GOT3 (cell line): ENCODE results near the gene RGS18.
"Not testable (repeated sequence)": the region's sequence is repeated elsewhere in the genome, so short reads cannot be mapped to it uniquely, and the experiment has no call there.

ENCODE experiments used
- DNase-seq: peaks from one replicate; lab custom pipeline; 2025; ENCODE audit warnings: mixed read lengths; lab: John Stamatoyannopoulos, UW

Gene RGS18

DNA sequence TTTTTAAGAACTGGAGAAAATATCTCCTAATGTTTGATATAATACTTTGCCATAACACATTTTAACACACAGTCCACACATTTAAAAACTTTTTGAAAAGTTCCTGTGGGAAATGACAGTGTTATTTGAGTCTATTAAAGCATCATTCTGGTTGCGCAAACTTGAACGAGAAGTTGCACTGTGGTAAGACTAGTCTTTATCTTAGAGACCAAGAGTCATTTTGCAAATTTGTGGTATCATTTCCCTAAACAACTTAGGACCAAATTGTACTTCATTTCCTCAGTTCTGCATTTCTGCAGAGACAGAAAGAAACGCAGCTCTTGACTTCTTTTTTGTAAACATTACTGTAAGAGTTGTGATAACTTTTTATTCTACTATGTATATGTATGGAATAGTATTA, at the start of gene RGS18:
Gene RGS18, plus strand, starts transcription at position 282 of the 400 bp plus-strand sequence. CDS start 176 bp downstream, outside the sequence.
- no peak for DNase-seq

- DNase-seq: no peak
Measured at GRCh38 chr1:192109576-192109975, 48.7 kb upstream of the RGS18 start.

DNA sequence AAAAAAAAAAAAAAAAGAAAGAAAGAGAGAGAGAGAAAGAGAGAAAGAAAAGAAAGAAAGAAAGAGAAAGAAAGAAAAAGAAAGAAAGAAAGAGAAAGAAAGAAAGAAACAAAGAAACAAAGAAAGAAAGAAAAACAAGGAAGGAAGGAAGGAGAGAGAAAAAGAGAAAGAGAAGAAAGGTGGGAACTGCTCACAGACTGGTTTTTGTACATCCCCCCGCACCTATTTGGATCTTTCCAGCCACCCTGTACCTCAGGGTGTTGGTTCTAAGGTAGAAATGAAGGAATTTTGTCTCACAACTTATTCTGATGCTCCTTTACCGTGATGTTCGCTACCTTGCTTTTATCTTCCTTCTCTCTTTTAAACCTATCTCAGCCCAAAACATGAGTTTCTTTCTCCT, 43.3 kb upstream of the RGS18 start:
- DNase-seq: no peak

GRCh38 chr1:192118881-192119405, 39.3 kb upstream of the RGS18 start:
- no peak for DNase-seq

DNA sequence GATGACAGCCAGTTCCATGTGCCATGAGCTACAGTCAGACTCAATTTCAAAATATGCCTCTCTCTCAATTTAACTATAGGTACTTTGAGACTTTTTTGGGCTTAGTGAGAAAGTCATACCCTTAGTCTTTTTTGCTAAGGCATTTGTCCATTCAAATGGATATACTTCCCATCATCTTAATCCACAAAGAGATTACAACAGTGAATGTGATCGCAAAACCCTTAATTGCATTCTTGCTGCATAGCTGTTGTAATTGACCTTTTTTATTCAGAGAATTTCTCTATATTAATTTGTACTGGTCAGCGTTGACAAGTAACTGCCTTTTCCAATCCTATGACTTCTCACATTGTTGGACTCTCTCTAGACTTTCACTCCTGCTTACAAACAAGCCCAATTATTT, 38.6 kb upstream of the RGS18 start:
- DNase-seq: no peak

DNA sequence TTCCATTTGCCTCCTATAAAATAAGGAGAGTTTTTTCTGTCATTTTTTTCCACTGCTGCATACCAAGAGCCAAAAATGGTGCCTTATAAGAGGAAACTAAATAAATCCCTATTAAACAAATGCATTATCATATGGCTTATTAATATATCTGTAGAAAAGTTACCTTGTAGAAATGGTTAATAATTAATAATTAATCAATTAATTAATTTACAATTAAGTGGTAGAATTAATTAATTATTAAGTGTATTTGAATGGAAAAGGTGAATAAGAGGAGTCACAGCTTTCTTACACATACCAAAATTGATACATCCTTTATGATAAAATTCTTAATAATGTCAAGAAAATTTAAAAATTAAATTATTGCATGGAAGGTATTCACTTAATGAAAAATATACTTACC, 35.6 kb upstream of the RGS18 start:
- DNase-seq: no peak

GRCh38 chr1:192123212-192123611, 35.0 kb upstream of the RGS18 start:
- DNase-seq: no peak

GRCh38 chr1:192126030-192126619, 32.1 kb upstream of the RGS18 start:
- DNase-seq: no peak

DNA sequence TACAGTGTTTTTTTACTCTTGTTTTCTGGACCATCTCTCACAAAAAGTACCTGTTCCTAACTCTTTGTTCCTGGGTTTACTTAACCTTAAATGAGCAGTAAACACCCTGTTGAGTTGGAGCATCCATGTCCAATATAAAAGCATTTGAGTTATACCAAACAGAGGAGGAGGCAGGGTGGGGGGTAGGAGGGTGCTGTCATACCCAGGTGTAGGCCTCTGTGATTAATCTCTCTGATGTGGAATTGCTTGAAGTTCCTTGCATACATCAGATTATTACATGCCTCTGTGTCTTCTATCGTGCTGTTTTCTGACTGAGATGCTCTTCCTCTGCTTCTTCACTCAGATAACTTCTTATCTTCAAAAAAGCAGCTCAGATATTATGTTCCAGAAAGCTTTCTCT, 28.1 kb upstream of the RGS18 start:
- DNase-seq: no peak

DNA sequence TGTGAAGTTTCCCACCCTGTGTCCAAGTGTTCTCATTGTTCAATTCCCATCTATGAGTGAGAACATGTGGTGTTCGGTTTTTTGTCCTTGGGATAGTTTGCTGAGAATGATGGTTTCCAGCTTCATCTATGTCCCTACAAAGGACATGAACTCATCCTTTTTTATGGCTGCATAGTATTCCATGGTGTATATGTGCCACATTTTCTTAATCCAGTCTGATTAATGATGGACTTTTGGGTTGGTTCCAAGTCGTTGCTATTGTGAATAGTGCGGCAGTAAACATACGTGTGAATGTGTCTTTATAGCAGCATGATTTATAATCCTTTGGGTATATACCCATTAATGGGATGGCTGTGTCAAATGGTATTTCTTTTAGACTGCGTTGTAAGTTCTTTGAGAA, 27.4 kb upstream of the RGS18 start:
- DNase-seq: not testable (repeated sequence)

GRCh38 chr1:192131914-192132313, 26.3 kb upstream of the RGS18 start:
- no peak for DNase-seq

DNA sequence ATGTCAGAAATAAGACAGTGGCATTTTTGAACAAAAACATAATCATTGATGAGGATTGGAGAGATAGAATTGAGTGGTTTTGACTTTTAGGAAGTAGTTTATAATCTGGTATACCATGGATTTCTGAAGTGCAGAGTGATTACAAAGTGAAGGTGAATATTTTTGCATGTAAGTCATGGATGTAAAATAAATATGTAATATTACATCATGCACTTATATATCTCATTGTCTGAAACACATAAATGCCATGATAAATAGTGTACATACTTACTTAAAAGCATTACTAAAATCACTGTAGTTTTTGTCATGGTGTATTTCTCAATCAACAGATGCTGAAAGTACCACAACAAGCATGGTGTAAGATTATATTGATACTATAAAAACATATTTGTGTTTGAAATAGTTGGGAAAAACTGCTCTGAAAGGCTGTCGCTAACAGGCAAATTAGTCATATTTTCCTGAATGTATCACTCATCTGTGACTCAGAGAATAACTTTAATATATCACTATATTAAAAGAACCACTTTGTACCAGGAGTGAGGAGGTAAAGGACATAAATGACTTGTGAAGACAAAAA, 24.8 kb upstream of the RGS18 start:
- DNase-seq: no peak

DNA sequence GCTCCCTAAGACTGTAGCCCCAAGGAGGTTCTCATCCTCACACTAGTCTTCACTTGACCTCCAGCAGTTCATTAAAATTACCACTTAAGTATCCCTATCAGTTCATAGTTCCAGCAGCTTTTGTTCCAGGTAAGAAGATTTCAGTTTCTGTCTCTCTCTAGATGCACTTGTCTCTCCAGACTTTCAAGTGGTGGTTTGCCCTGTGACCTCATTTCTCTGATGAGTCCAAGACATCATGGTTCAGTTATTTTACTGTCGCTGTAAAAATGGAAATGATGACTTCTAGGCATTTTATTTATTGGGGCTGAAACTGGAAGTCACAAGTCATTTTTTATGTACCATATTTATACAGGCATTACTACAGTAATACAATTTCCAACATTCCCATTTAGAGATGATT, 17.9 kb upstream of the RGS18 start:
- DNase-seq: no peak

- DNase-seq: no peak
Measured at GRCh38 chr1:192147221-192147620, 11.0 kb upstream of the RGS18 start.

DNA sequence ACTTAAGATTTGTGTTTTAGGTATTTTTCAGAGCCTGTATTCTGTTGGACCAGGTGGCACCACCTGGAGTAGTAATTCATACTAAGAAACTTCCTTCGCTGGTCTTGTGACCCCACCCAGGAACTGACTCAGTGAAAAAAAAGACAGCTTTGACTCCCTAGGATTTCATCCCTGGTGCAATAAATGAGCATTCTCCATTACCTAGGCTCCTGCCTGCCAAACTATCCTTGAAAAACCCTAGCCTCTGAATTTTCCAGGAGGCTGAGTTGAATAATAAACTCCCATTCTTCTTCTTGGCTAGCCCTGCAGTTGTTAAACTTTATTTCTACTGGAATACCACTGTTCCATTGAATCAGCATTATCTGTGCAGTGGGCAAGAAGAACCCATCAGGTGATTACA, 10.6 kb upstream of the RGS18 start:
- DNase-seq: no peak

- no peak for DNase-seq
Measured at GRCh38 chr1:192151176-192151575, 7.1 kb upstream of the RGS18 start.

DNA sequence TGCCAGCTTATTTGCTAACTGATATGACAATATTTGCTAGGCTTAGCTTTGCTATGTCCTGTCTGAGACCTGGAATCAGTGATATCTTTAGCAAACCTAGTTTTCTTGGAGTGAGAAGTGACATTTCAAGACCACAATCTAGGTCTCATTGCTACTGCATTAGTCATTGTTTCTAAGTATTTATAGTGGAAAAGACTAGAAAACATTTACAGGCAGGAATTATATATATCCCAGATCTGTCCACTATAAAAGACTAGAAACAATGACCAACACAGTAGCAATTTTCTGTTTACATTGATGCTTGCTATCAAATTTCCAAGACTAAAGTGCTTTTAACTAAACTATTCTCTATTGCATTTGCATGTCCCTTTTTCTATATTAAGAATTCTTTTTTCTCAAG, 5.0 kb upstream of the RGS18 start:
- DNase-seq: no peak

- DNase-seq: no peak
Measured at GRCh38 chr1:192157067-192157466, 1.2 kb upstream of the RGS18 start.

DNA sequence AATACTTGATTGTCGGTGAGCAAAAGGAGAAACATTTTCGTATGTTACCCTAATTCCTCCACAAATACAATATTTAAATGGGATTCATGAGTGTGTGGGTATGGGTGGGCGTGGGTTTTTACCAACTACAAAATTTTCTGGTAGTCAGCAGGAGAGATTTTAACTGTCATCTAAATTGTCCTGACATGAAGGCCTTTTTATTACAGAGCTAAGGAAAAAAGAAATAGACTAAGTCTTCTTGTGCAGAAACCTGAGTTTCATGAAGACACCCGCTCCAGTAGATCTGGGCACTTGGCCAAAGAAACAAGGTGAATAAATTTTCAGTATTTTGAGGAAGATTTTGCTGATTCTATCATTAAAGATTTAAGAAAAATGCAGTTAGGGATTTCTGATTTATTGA, 752 bp downstream of the RGS18 start:
- DNase-seq: no peak

DNA sequence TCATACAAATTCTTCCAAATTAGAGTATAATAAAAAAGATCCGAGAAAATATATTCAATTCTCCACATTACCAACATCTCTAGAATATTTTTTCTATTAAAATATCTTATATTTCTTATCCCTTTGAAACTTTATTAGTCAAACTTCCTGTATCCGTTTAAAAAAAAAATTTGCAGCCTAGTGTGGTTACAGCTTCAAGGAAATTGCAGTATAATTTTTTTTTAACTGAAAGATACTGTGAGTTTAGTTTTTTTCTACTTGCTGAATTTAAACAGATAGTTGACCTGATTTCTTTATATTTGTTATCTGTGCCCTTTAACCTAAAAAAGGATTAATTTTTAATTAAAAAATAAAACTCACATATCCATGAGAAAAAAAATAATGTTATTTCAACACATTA, 1.5 kb downstream of the RGS18 start:
- no peak for DNase-seq

DNA sequence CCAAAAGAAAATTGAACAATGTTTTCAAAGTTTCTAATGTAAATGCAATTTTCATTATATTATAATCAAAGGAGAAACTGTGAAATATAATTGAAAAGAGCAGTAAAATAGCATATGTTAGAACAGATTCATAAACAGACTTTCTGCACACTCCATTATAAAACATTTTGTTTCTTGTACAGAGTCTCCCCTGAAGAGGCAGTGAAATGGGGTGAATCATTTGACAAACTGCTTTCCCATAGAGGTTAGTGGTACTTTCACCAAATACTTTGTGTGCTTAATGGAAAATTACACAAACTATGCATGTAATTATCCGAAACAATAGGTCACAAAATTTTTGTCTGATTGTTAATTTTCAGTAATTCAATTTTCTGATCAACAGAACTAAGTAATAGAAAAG, 1.9 kb downstream of the RGS18 start:
- DNase-seq: no peak

- no peak for DNase-seq
Measured at GRCh38 chr1:192161976-192162375, 3.7 kb downstream of the RGS18 start.

DNA sequence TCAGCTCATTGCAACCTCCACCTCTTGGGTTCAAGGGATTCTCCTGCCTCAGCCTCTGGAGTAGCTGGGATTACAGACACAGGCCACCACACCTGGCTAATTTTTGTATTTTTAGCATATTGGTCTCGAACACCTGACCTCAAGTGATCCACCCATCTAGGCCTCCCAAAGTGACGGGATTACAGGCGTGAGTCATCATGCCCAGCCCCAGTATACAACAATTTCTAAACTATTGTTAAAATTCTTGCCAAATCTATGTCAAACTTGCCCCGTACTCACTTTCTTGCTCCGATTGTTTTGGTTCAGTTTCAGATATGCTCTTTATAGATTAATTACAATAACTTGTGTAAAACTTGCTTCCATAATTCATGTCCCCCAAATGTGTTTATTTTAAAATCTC, 4.1 kb downstream of the RGS18 start:
- DNase-seq: no peak

DNA sequence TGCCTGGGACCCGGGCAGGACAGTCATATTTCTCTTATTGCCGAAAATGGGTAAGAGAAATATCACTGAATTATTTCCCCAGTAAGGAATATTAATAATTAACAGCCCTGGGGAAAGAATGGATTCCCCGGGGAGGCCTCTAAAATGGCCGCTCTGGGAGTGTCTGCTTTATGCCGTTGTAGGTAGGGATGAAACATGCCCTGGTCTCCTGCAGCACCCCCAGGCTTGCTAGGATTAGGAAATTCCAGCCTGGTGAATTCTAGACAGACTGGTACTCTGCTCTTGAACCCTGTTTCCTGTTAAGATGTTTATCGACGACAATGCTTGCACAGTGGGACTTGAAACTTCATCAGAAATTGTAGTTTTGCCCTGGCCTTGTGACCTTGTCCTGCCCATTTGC, 6.7 kb downstream of the RGS18 start:
- not testable (repeated sequence) for DNase-seq
